GM12892 (cell line): ENCODE results near the gene ANO9.

Source experiments
- POLR2A ChIP-seq: IDR thresholded peaks from 2 replicates; pipeline ENCODE4 v1.6.1; 2011; ENCODE audit warnings: low read depth, low read length, control low read depth
- POLR2AphosphoS5 ChIP-seq: IDR thresholded peaks from 2 replicates; pipeline ENCODE4 v1.6.1; 2011; ENCODE audit warnings: low read depth, low read length, control low read depth
- TAF1 ChIP-seq: IDR thresholded peaks from 2 replicates; pipeline ENCODE4 v1.6.1; 2011; ENCODE audit warnings: low read depth, mild to moderate bottlenecking, control low read depth, low read length, borderline replicate concordance

DNA sequence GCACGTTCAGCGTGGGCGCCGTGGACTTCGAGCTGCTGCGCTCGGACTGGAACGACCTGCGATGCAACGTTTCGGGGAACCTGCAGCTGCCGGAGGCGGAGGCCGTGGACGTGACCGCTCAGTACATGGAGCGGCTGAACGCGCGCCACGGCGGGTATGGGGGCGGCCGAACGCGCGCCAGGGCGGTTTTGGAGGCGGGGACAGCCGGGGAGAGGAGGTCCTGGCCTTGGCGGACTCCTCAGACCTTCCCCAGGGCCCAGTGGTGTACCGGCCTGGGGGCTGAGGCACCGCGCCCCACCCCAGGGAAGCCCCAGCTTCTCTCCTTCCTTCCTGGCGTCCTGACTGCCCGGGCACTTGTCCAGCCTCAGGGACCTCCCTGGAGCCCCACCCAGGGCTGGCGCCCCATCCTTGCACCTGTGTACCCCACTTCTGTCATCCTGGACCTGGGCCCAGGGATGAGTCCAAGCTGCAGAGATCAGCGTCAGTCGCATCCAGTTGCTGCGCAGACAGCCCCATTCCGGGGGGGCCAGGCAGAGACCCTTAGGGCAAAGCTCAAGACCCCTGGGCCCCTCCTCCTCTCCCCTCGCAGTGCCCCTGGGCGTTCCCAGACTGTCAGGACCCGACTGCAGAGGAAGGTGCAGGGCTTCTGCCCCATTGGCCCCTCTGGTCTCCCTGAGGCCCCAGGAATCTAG lies 64.5 kb downstream of the ANO9 start:
- TF ChIP-seq TAF1 = no peak
- no peak for TF ChIP-seq POLR2A
- TF ChIP-seq POLR2AphosphoS5 = no peak
